Keratinocyte (primary cell): ENCODE data around the gene SPTSSB.

Experiments used
- EZH2 ChIP-seq: IDR thresholded peaks from one replicate; pipeline ENCODE4 v1.6.1; 2012; ENCODE audit warnings: inconsistent platforms, mild to moderate bottlenecking, low read length, moderate library complexity
- TF ChIP-seq, protein P1 (sequence below), 3 experiments: IDR thresholded peaks in 1 of 3; conservative IDR thresholded peaks in 1 of 3; optimal IDR thresholded peaks in 1 of 3; 2 replicates in 2 of 3; 3 replicates in 1 of 3; pipeline versions ENCODE3 to v1.5.1; 2011; ENCODE audit warnings: low read length in 3 of 3, mild to moderate bottlenecking in 3 of 3, moderate library complexity in 2 of 3, control low read depth in 1 of 3, inconsistent platforms in 1 of 3; ENCODE audit not compliant: insufficient read depth in 2 of 3; ENCODE audit errors: extremely low read depth in 1 of 3

DNA sequence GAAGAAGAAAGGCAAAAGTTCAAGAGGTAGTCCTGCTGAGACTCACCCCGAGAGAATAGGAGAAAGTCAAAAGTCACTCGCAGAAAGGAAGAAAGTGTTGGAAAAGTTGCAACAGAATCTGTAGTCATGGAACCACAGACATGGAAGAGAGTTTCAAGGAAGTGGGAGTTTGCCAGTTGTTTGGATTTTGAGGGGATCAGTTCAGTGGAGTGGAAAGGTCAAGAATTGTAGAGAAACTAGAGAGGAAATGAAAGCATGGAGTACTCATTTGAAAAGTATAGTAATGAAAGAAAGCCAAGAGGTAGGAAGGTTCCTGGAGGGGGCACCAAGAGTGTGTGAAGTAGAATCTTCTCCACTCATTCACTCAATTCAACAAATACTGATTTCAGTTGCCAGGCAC lies 34.7 kb downstream of the SPTSSB start:
- TF ChIP-seq, protein P1, sequence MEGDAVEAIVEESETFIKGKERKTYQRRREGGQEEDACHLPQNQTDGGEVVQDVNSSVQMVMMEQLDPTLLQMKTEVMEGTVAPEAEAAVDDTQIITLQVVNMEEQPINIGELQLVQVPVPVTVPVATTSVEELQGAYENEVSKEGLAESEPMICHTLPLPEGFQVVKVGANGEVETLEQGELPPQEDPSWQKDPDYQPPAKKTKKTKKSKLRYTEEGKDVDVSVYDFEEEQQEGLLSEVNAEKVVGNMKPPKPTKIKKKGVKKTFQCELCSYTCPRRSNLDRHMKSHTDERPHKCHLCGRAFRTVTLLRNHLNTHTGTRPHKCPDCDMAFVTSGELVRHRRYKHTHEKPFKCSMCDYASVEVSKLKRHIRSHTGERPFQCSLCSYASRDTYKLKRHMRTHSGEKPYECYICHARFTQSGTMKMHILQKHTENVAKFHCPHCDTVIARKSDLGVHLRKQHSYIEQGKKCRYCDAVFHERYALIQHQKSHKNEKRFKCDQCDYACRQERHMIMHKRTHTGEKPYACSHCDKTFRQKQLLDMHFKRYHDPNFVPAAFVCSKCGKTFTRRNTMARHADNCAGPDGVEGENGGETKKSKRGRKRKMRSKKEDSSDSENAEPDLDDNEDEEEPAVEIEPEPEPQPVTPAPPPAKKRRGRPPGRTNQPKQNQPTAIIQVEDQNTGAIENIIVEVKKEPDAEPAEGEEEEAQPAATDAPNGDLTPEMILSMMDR (optimal IDR thresholded peaks at IDR 0.05 in 1 of 3, IDR thresholded peaks at IDR 0.05 in 1 of 3, conservative IDR thresholded peaks at IDR 0.05 in 1 of 3; ENCODE audit: extremely low read depth in 1 of 3, insufficient read depth in 2 of 3, low read length in 3 of 3), result no peak
- no peak for TF ChIP-seq EZH2
